A549 (cell line): ENCODE data around the gene RASA1. TPM values are rescaled to one million over a fixed set of nuclear protein-coding genes. Genes with fewer than 3 reads are reported as not detected.

Experiments
- ATAC-seq, 2 experiments: fragments of 200-7000 bp in 1 of 2; fragments of >200 bp in 1 of 2; cut with Nextera tagmentation in 1 of 2; cut with Tn5 transposase in 1 of 2; 3 replicates each; pipeline versions ENCODE4 v1.8.0 to v1.9.1; 2018 to 2020; ENCODE audit warnings: mild to moderate bottlenecking in 1 of 2, moderate library complexity in 1 of 2
- CTCF ChIA-PET: fragments of 300-600 bp; sonication (Branson Sonifier 250); formaldehyde crosslinking; extraction: SDS; loops from one replicate; lab custom pipeline; 2021; ENCODE audit warnings: antibody characterized with exemption, inconsistent platforms; lab: Yijun Ruan, JAX
- POLR2A ChIA-PET: fragments of 350-600 bp; formaldehyde crosslinking; extraction: SDS; loops from one replicate; lab custom pipeline; 2021; ENCODE audit warnings: antibody characterized with exemption, inconsistent platforms; lab: Yijun Ruan, JAX
- DNase-seq, 2 experiments: peaks; one replicate each; pipeline versions ENCODE4 v3.0.0 to v3.0.0-alpha.2; 2011 to 2016; ENCODE audit warnings: low read depth in 1 of 2, low spot score in 1 of 2
- FAIRE-seq: peaks from 2 replicates; lab custom pipeline; 2011; peaks lifted over from hg19 to GRCh38; lab: Jason Lieb, UNC
- H3K27ac ChIP-seq, 2 experiments: fragments of >200 bp; sonication (Bioruptor Twin); formaldehyde crosslinking; 3 replicates each; pipeline ENCODE4 v1.5.1; 2016 to 2017
- H3K4me1 ChIP-seq: fragments of >200 bp; sonication (Bioruptor Twin); formaldehyde crosslinking; 3 replicates; pipeline ENCODE4 v1.6.1; 2016
- H3K4me2 ChIP-seq: fragments of >200 bp; sonication (Bioruptor Twin); formaldehyde crosslinking; 3 replicates; pipeline ENCODE4 v1.6.1; 2016
- H3K4me3 ChIP-seq: fragments of >200 bp; sonication (Bioruptor Twin); formaldehyde crosslinking; 3 replicates; pipeline ENCODE4 v1.5.1; 2016
- H3K9me3 ChIP-seq: fragments of >200 bp; sonication (Bioruptor Twin); formaldehyde crosslinking; 3 replicates; pipeline ENCODE4 v1.6.1; 2016
- CBX2 ChIP-seq: fragments of 200-600 bp; sonication (generic); IDR thresholded peaks from 2 replicates; pipeline ENCODE4 v1.6.1; 2016; ENCODE audit warnings: low read depth, mild to moderate bottlenecking, borderline replicate concordance
- CHD2 ChIP-seq: fragments of 150-350 bp; IDR thresholded peaks from 2 replicates; pipeline ENCODE4 v1.6.1; 2014; ENCODE audit warnings: low read length; ENCODE audit not compliant: partially characterized antibody
- CHD4 ChIP-seq: fragments of 200-600 bp; sonication (generic); IDR thresholded peaks from 2 replicates; pipeline ENCODE4 v1.6.1; 2016; ENCODE audit warnings: antibody characterized with exemption, mild to moderate bottlenecking, borderline replicate concordance
- EHMT2 ChIP-seq: fragments of 200-600 bp; sonication (generic); IDR thresholded peaks from 2 replicates; pipeline ENCODE4 v1.6.1; 2016; ENCODE audit warnings: antibody characterized with exemption, low read depth, mild to moderate bottlenecking, moderate library complexity
- EP300 ChIP-seq, 2 experiments: fragments of >200 bp; sonication (Bioruptor Twin); formaldehyde crosslinking; IDR thresholded peaks; 2 replicates in 1 of 2; 3 replicates in 1 of 2; pipeline ENCODE4 v1.6.1; 2016 to 2017
- FOSB ChIP-seq: fragments of 250-450 bp; sonication (Bioruptor Pico); IDR thresholded peaks from 2 replicates; pipeline ENCODE4 v1.5.0; 2020; ENCODE audit warnings: mild to moderate bottlenecking, moderate library complexity
- GATA3 ChIP-seq: IDR thresholded peaks from 2 replicates; pipeline ENCODE4 v1.6.1; 2012; ENCODE audit warnings: borderline replicate concordance
- JUN ChIP-seq, 2 experiments: fragments of >200 bp; sonication (Bioruptor Twin); formaldehyde crosslinking; IDR thresholded peaks; 2 replicates in 1 of 2; 3 replicates in 1 of 2; pipeline ENCODE4 v1.6.1; 2016 to 2017
- MYC ChIP-seq: IDR thresholded peaks from 2 replicates; pipeline ENCODE4 v1.6.1; 2012; ENCODE audit warnings: mild to moderate bottlenecking, inconsistent platforms, low read length, improper control_type of control experiment, borderline replicate concordance
- NFE2L2 ChIP-seq: fragments of 150-350 bp; conservative IDR thresholded peaks from 2 replicates; pipeline ENCODE4 v1.6.1; 2014; ENCODE audit warnings: low read length
- NPAS2 ChIP-seq: fragments of 250-450 bp; sonication (Bioruptor Pico); IDR thresholded peaks from 2 replicates; pipeline ENCODE4 v1.8.0; 2022; ENCODE audit warnings: mild to moderate bottlenecking, moderate library complexity, borderline replicate concordance
- PHF8 ChIP-seq: fragments of 200-600 bp; sonication (generic); IDR thresholded peaks from 2 replicates; pipeline ENCODE4 v1.6.1; 2016; ENCODE audit warnings: low read depth, mild to moderate bottlenecking, antibody characterized with exemption, moderate library complexity, borderline replicate concordance
- POLR2A ChIP-seq: IDR thresholded peaks from 2 replicates; pipeline ENCODE4 v1.6.1; 2012; ENCODE audit warnings: mild to moderate bottlenecking, low read length
- RCOR1 ChIP-seq: fragments of 150-350 bp; IDR thresholded peaks from 2 replicates; pipeline ENCODE4 v1.6.1; 2014; ENCODE audit warnings: antibody characterized with exemption, low read length, low read depth
- RNF2 ChIP-seq: fragments of 200-600 bp; sonication (generic); IDR thresholded peaks from 2 replicates; pipeline ENCODE4 v1.6.1; 2016; ENCODE audit warnings: low read depth, mild to moderate bottlenecking, antibody characterized with exemption, moderate library complexity, borderline replicate concordance
- SREBF2 ChIP-seq: fragments of 450-650 bp; IDR thresholded peaks from 2 replicates; pipeline ENCODE4 v1.6.1; 2014; ENCODE audit warnings: mild to moderate bottlenecking, moderate library complexity
- USF2 ChIP-seq: fragments of 450-650 bp; IDR thresholded peaks from 2 replicates; pipeline ENCODE4 v1.6.1; 2014; ENCODE audit warnings: antibody characterized with exemption
- ZFP36 ChIP-seq: fragments of 450-650 bp; IDR thresholded peaks from 2 replicates; pipeline ENCODE4 v1.6.1; 2014; ENCODE audit warnings: borderline replicate concordance; ENCODE audit not compliant: partially characterized antibody
- ZNF302 ChIP-seq: fragments of 250-450 bp; sonication (Bioruptor Pico); IDR thresholded peaks from 2 replicates; pipeline ENCODE4 v1.9.0; 2021; ENCODE audit warnings: inconsistent platforms, mild to moderate bottlenecking, moderate library complexity
- WGBS: methylation state at CpG from one replicate; pipeline ENCODE4 v1.1.6; 2017; ENCODE audit errors: missing lambda C conversion rate; 5-methylcytosine and 5-hydroxymethylcytosine counted together
- polyA plus RNA-seq, 4 experiments: library from polyadenylated mRNA; depleted of rRNA in 3 of 4; stranded (reverse); fragments of >200 nt; fragmentation: RNase III in 1 of 4; extraction: RNeasy Plus Mini Kit Qiagen cat#74134 plus additional on column Dnase treatment in 1 of 4; gene quantifications; 2 replicates in 3 of 4; 3 replicates in 1 of 4; pipeline ENCODE4 v1.2.3, GENCODE V29; 2011 to 2017
- TF ChIP-seq, protein P1 (sequence below): IDR thresholded peaks from 2 replicates; pipeline ENCODE4 v1.6.1; 2012
- TF ChIP-seq, protein P2 (sequence below): fragments of >200 bp; sonication (Bioruptor Twin); formaldehyde crosslinking; IDR thresholded peaks from 2 replicates; pipeline ENCODE4 v1.6.1; 2016
- TF ChIP-seq, protein P3 (sequence below): fragments of 250-450 bp; sonication (Bioruptor Pico); IDR thresholded peaks from 2 replicates; pipeline ENCODE4 v1.5.0; 2020; ENCODE audit warnings: low read depth, mild to moderate bottlenecking, moderate library complexity
- TF ChIP-seq, protein P4 (sequence below): fragments of 200-600 bp; sonication (generic); IDR thresholded peaks from 2 replicates; pipeline ENCODE4 v1.6.1; 2016; ENCODE audit warnings: antibody characterized with exemption, mild to moderate bottlenecking, moderate library complexity
- TF ChIP-seq, protein P5 (sequence below): fragments of >200 bp; sonication (Bioruptor Twin); formaldehyde crosslinking; IDR thresholded peaks from 3 replicates; pipeline ENCODE4 v1.6.1; 2016

RASA1 gene
- polyA plus RNA-seq, 2 of the 4 experiments (the other 2 are of a cell fraction), result 18.3 to 41.5 TPM

- TF ChIP-seq, protein P1, sequence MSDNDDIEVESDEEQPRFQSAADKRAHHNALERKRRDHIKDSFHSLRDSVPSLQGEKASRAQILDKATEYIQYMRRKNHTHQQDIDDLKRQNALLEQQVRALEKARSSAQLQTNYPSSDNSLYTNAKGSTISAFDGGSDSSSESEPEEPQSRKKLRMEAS, result peak; percentile 58
- TF ChIP-seq PHF8 (peak; percentile 81; the same call in 1 of the 2 replicates), NPAS2 (CRISPR knock-in tag) (no peak), RCOR1 (no peak), JUN (IDR thresholded peaks at IDR 0.05) (peak; percentile 76 to 83; a peak in 4 of 5 replicates), CHD2 (peak; percentile 82), EP300 (IDR thresholded peaks at IDR 0.05) (no peak), POLR2A (peak; percentile 88), GATA3 (peak; percentile 33; the same call in 1 of the 2 replicates), NFE2L2 (no peak)
- TF ChIP-seq, protein P2, sequence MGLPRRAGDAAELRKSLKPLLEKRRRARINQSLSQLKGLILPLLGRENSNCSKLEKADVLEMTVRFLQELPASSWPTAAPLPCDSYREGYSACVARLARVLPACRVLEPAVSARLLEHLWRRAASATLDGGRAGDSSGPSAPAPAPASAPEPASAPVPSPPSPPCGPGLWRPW, result no peak
- TF ChIP-seq, protein P3, sequence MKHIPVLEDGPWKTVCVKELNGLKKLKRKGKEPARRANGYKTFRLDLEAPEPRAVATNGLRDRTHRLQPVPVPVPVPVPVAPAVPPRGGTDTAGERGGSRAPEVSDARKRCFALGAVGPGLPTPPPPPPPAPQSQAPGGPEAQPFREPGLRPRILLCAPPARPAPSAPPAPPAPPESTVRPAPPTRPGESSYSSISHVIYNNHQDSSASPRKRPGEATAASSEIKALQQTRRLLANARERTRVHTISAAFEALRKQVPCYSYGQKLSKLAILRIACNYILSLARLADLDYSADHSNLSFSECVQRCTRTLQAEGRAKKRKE (CRISPR knock-in tag), result no peak
- TF ChIP-seq, protein P4, sequence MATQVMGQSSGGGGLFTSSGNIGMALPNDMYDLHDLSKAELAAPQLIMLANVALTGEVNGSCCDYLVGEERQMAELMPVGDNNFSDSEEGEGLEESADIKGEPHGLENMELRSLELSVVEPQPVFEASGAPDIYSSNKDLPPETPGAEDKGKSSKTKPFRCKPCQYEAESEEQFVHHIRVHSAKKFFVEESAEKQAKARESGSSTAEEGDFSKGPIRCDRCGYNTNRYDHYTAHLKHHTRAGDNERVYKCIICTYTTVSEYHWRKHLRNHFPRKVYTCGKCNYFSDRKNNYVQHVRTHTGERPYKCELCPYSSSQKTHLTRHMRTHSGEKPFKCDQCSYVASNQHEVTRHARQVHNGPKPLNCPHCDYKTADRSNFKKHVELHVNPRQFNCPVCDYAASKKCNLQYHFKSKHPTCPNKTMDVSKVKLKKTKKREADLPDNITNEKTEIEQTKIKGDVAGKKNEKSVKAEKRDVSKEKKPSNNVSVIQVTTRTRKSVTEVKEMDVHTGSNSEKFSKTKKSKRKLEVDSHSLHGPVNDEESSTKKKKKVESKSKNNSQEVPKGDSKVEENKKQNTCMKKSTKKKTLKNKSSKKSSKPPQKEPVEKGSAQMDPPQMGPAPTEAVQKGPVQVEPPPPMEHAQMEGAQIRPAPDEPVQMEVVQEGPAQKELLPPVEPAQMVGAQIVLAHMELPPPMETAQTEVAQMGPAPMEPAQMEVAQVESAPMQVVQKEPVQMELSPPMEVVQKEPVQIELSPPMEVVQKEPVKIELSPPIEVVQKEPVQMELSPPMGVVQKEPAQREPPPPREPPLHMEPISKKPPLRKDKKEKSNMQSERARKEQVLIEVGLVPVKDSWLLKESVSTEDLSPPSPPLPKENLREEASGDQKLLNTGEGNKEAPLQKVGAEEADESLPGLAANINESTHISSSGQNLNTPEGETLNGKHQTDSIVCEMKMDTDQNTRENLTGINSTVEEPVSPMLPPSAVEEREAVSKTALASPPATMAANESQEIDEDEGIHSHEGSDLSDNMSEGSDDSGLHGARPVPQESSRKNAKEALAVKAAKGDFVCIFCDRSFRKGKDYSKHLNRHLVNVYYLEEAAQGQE, result peak; percentile 80
- TF ChIP-seq, protein P5, sequence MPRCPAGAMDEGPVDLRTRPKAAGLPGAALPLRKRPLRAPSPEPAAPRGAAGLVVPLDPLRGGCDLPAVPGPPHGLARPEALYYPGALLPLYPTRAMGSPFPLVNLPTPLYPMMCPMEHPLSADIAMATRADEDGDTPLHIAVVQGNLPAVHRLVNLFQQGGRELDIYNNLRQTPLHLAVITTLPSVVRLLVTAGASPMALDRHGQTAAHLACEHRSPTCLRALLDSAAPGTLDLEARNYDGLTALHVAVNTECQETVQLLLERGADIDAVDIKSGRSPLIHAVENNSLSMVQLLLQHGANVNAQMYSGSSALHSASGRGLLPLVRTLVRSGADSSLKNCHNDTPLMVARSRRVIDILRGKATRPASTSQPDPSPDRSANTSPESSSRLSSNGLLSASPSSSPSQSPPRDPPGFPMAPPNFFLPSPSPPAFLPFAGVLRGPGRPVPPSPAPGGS, result peak; percentile 83
- no peaks in the 10 kb centered on the region for H3K9me3 ChIP-seq
- FAIRE-seq (peak; percentile 81), DNase-seq (peak; percentile 86 to 96), ATAC-seq (peak; percentile 98 to 99)
- peak within 1 kb of the TSS; percentile 82 for H3K4me2 ChIP-seq
- H3K27ac ChIP-seq, result peak within 1 kb of the TSS; percentile 80 to 91
- ChIA-PET CTCF (interaction anchor here (0.5 to 2.5 kb wide), 5 partner anchors 10 to 810 kb away, joined by 3 to 15 read pairs (median 3); no protein-coding TSS in a partner anchor), POLR2A (interaction anchor here (0.6 to 1.5 kb wide), 4 partner anchors 12 to 1248 kb away, joined by 3 to 5 read pairs (median 4); partner anchors contain the start of gene RASA1)
- H3K4me1 ChIP-seq, result peaks cover 14% of the 10 kb centered on the region
- 2% methylated on average over 42 of the region's 46 CpGs for WGBS
- peak within 1 kb of the TSS; percentile 69 for H3K4me3 ChIP-seq
Observed at GRCh38 chr5:87412630-87413342, 145.1 kb downstream of the RASA1 start, which contains the start of gene CCNH. TSS of gene CCNH (minus strand) at chr5:87412930. CDS start at chr5:87412794, 136 bp downstream.

GRCh38 chr5:87413343-87413645 lies 145.6 kb downstream of the RASA1 start:
- H3K9me3 ChIP-seq, result no peaks in the 10 kb centered on the region
- peak overlapping the region; percentile 82 for H3K4me2 ChIP-seq
- WGBS, result 36% methylated on average over 3 of the region's 3 CpGs
- FAIRE-seq (no peak), ATAC-seq (peak; percentile 1 to 14; a peak in 3 of 6 replicates), DNase-seq (no peak)
- ChIA-PET POLR2A (interaction anchor here (0.6 to 1.5 kb wide), 4 partner anchors 13 to 1247 kb away, joined by 3 to 5 read pairs (median 4); partner anchors contain the start of gene RASA1), CTCF (interaction anchor here (0.5 to 2.5 kb wide), 5 partner anchors 11 to 809 kb away, joined by 3 to 15 read pairs (median 3); no protein-coding TSS in a partner anchor)
- peak overlapping the region; percentile 60 to 75 for H3K27ac ChIP-seq
- peaks cover 14% of the 10 kb centered on the region for H3K4me1 ChIP-seq
- peak overlapping the region; percentile 69 for H3K4me3 ChIP-seq
- TF ChIP-seq JUN (IDR thresholded peaks at IDR 0.05), result no peak
- TF ChIP-seq CHD4, result no peak
- TF ChIP-seq ZFP36, result no peak
- TF ChIP-seq USF2, result no peak
- TF ChIP-seq, protein P1, result no peak
- no peak for TF ChIP-seq CBX2
- TF ChIP-seq RNF2, result no peak
- TF ChIP-seq EHMT2, result no peak
- TF ChIP-seq, protein P4, result no peak
- TF ChIP-seq SREBF2, result no peak
- TF ChIP-seq FOSB, result no peak
- no peak for TF ChIP-seq ZNF302 (CRISPR knock-in tag)
- no peak for TF ChIP-seq MYC
